Measurements from ENCODE around the gene FBXW8.

The FBXW8 gene

GRCh38 chr12:117064049-117064448 lies 153.3 kb downstream of the FBXW8 start:
- no peak for ATAC-seq
- no peak for TF ChIP-seq ISL1 (CRISPR knock-in tag; IDR thresholded peaks at IDR 0.05)
- no peak for TF ChIP-seq PATZ1 (CRISPR knock-in tag; IDR thresholded peaks at IDR 0.05; ENCODE audit: borderline replicate concordance)
- no peak for TF ChIP-seq SNAI2 (CRISPR knock-in tag; IDR thresholded peaks at IDR 0.05)
- TF ChIP-seq TOX (CRISPR knock-in tag; IDR thresholded peaks at IDR 0.05; ENCODE audit: borderline replicate concordance) = no peak
- no peak for TF ChIP-seq ZC3H10 (CRISPR knock-in tag; IDR thresholded peaks at IDR 0.05)
- TF ChIP-seq CSRNP3 (CRISPR knock-in tag; IDR thresholded peaks at IDR 0.05) = no peak
- no peak for TF ChIP-seq OSR1 (CRISPR knock-in tag; IDR thresholded peaks at IDR 0.05)
- no peak for TF ChIP-seq ZFP3 (CRISPR knock-in tag; IDR thresholded peaks at IDR 0.05)
- no peak for TF ChIP-seq CSDC2 (CRISPR knock-in tag; IDR thresholded peaks at IDR 0.05)
- no peak for TF ChIP-seq ZNF565 (CRISPR knock-in tag; conservative IDR thresholded peaks at IDR 0.05; ENCODE audit: low read depth)
- TF ChIP-seq ZNF8 (CRISPR knock-in tag; IDR thresholded peaks at IDR 0.05) = no peak

GRCh38 chr12:117064596-117064995 lies 153.8 kb downstream of the FBXW8 start:
- no peak for TF ChIP-seq RARB (CRISPR knock-in tag; IDR thresholded peaks at IDR 0.05)
- TF ChIP-seq ZNF8 (CRISPR knock-in tag; IDR thresholded peaks at IDR 0.05) = no peak
- no peak for TF ChIP-seq ZNF70 (CRISPR knock-in tag; IDR thresholded peaks at IDR 0.05)
- TF ChIP-seq CREB5 (CRISPR knock-in tag; IDR thresholded peaks at IDR 0.05; ENCODE audit: low read depth) = no peak
- TF ChIP-seq ZFP3 (CRISPR knock-in tag; IDR thresholded peaks at IDR 0.05) = no peak
- TF ChIP-seq TSHZ2 (CRISPR knock-in tag; IDR thresholded peaks at IDR 0.05) = no peak
- ATAC-seq = no peak

GRCh38 chr12:117067016-117067415 lies 156.3 kb downstream of the FBXW8 start:
- ATAC-seq = no peak
- TF ChIP-seq ZFP30 (CRISPR knock-in tag; IDR thresholded peaks at IDR 0.05) (no peak), TCF4 (CRISPR knock-in tag; IDR thresholded peaks at IDR 0.05; ENCODE audit: borderline replicate concordance) (no peak), ZFP3 (CRISPR knock-in tag; IDR thresholded peaks at IDR 0.05) (no peak), CSDC2 (CRISPR knock-in tag; IDR thresholded peaks at IDR 0.05) (no peak), ZNF70 (CRISPR knock-in tag; IDR thresholded peaks at IDR 0.05) (no peak), ISL1 (CRISPR knock-in tag; IDR thresholded peaks at IDR 0.05) (no peak), ZC3H10 (CRISPR knock-in tag; IDR thresholded peaks at IDR 0.05) (no peak), ZNF565 (CRISPR knock-in tag; conservative IDR thresholded peaks at IDR 0.05; ENCODE audit: low read depth) (no peak), CREB5 (CRISPR knock-in tag; IDR thresholded peaks at IDR 0.05; ENCODE audit: low read depth) (no peak), RARB (CRISPR knock-in tag; IDR thresholded peaks at IDR 0.05) (no peak)

GRCh38 chr12:117067638-117068037 lies 156.9 kb downstream of the FBXW8 start:
- no peak for ATAC-seq
- TF ChIP-seq BACH2 (CRISPR knock-in tag; IDR thresholded peaks at IDR 0.05; ENCODE audit: borderline replicate concordance) = no peak
- no peak for TF ChIP-seq TSHZ2 (CRISPR knock-in tag; IDR thresholded peaks at IDR 0.05)
- TF ChIP-seq POU6F1 (CRISPR knock-in tag; IDR thresholded peaks at IDR 0.05; ENCODE audit: borderline replicate concordance, low read depth) = no peak
- TF ChIP-seq ESRRG (CRISPR knock-in tag; IDR thresholded peaks at IDR 0.05) = no peak
- no peak for TF ChIP-seq ZNF70 (CRISPR knock-in tag; IDR thresholded peaks at IDR 0.05)
- no peak for TF ChIP-seq ZNF565 (CRISPR knock-in tag; conservative IDR thresholded peaks at IDR 0.05; ENCODE audit: low read depth)
